Measurements from ENCODE around the gene PITX3.

Gene PITX3

GRCh38 chr10:102225646-102226541 is 15.4 kb downstream of the PITX3 start, which contains the start of gene ELOVL3:
TSS of gene ELOVL3 (plus strand) at chr10:102226299. CDS start at chr10:102226549, 250 bp downstream.
- TF ChIP-seq FOXP2 (optimal IDR thresholded peaks at IDR 0.05; ENCODE audit: borderline replicate concordance, extremely low read depth, extremely low read length, insufficient read depth) = no peak
- TF ChIP-seq TAF1 (IDR thresholded peaks at IDR 0.05; ENCODE audit: borderline replicate concordance, insufficient read depth, low read length) = no peak
- no peak for TF ChIP-seq POLR2AphosphoS5 (IDR thresholded peaks at IDR 0.05; ENCODE audit: low read depth, low read length)

- TF ChIP-seq SIN3A (IDR thresholded peaks at IDR 0.05; ENCODE audit: borderline replicate concordance, insufficient read depth, low read length) (no peak), FOXP2 (optimal IDR thresholded peaks at IDR 0.05; ENCODE audit: borderline replicate concordance, extremely low read depth, extremely low read length, insufficient read depth) (no peak), POLR2AphosphoS5 (IDR thresholded peaks at IDR 0.05; ENCODE audit: low read depth, low read length) (no peak), TAF1 (IDR thresholded peaks at IDR 0.05; ENCODE audit: borderline replicate concordance, insufficient read depth, low read length) (no peak), REST (IDR thresholded peaks at IDR 0.05; ENCODE audit: insufficient read depth in 1 of 2, low read depth in 2 of 2, low read length in 2 of 2) (no peak)
These were observed 18.5 kb downstream of the PITX3 start for GRCh38 chr10:102222797-102223196.

GRCh38 chr10:102220612-102221011 is 20.7 kb downstream of the PITX3 start:
- no peak for TF ChIP-seq FOXP2 (optimal IDR thresholded peaks at IDR 0.05; ENCODE audit: borderline replicate concordance, extremely low read depth, extremely low read length, insufficient read depth)

- TF ChIP-seq REST (IDR thresholded peaks at IDR 0.05; ENCODE audit: insufficient read depth in 1 of 2, low read depth in 2 of 2, low read length in 2 of 2) (no peak), FOXP2 (optimal IDR thresholded peaks at IDR 0.05; ENCODE audit: borderline replicate concordance, extremely low read depth, extremely low read length, insufficient read depth) (no peak), POLR2AphosphoS5 (IDR thresholded peaks at IDR 0.05; ENCODE audit: low read depth, low read length) (no peak), TAF1 (IDR thresholded peaks at IDR 0.05; ENCODE audit: borderline replicate concordance, insufficient read depth, low read length) (no peak), SIN3A (IDR thresholded peaks at IDR 0.05; ENCODE audit: borderline replicate concordance, insufficient read depth, low read length) (no peak)
These were observed 21.9 kb downstream of the PITX3 start for GRCh38 chr10:102219370-102219769.

- TF ChIP-seq FOXP2 (optimal IDR thresholded peaks at IDR 0.05; ENCODE audit: borderline replicate concordance, extremely low read depth, extremely low read length, insufficient read depth) (no peak), TAF1 (IDR thresholded peaks at IDR 0.05; ENCODE audit: borderline replicate concordance, insufficient read depth, low read length) (no peak), REST (IDR thresholded peaks at IDR 0.05; ENCODE audit: insufficient read depth in 1 of 2, low read depth in 2 of 2, low read length in 2 of 2) (no peak), SIN3A (IDR thresholded peaks at IDR 0.05; ENCODE audit: borderline replicate concordance, insufficient read depth, low read length) (no peak), POLR2AphosphoS5 (IDR thresholded peaks at IDR 0.05; ENCODE audit: low read depth, low read length) (no peak)
These were observed 29.6 kb downstream of the PITX3 start for GRCh38 chr10:102211615-102212299.

Data from PFSK-1 (cell line).